ENCODE data around the gene REEP3.

GRCh38 chr10:63673246-63673645, 152.0 kb downstream of the REEP3 start:
- TF ChIP-seq CTCF (IDR thresholded peaks at IDR 0.05) = no peak
- no peak for TF ChIP-seq POLR2AphosphoS5 (IDR thresholded peaks at IDR 0.05; ENCODE audit: low read depth, low read length)
